ENCODE results near the gene STARD7. TPM values are rescaled to one million over a fixed set of nuclear protein-coding genes. Genes with fewer than 3 reads are reported as not detected.

Gene STARD7
- polyA plus RNA-seq, 2 of the 4 experiments (the other 2 are of a cell fraction): 101 to 136 TPM

- ATAC-seq (no peak), DNase-seq (ENCODE audit: low read depth in 1 of 2, low spot score in 1 of 2) (no peak), FAIRE-seq (no peak)
- Histone ChIP-seq H3K4me1 (no peaks in the 10 kb centered on the region), H3K9me3 (no peaks in the 10 kb centered on the region), H3K27ac (no peak overlapping the region), H3K4me3 (no peak overlapping the region), H3K4me2 (no peak overlapping the region)
- 55% methylated on average over 6 of the region's 6 CpGs for WGBS (ENCODE audit: missing lambda C conversion rate)
- ChIA-PET POLR2A (no interaction called here), CTCF (interaction anchor here (0.8 to 4.1 kb wide), 13 partner anchors 11 to 334 kb away, joined by 3 to 57 read pairs (median 13); partner anchors contain the start of genes ADRA2B and ASTL)
- TF ChIP-seq CBX8 (IDR thresholded peaks at IDR 0.05): no peak
- no peak for TF ChIP-seq CEBPB (IDR thresholded peaks at IDR 0.05)
- no peak for TF ChIP-seq HOXA7 (CRISPR knock-in tag; IDR thresholded peaks at IDR 0.05)
- no peak for TF ChIP-seq BCL3 (IDR thresholded peaks at IDR 0.05)
- no peak for TF ChIP-seq MAFK (IDR thresholded peaks at IDR 0.05; ENCODE audit: partially characterized antibody)
- no peak for TF ChIP-seq POLR2A (IDR thresholded peaks at IDR 0.05; ENCODE audit: low read length)
- no peak for TF ChIP-seq FOXS1 (CRISPR knock-in tag; IDR thresholded peaks at IDR 0.05)
- no peak for TF ChIP-seq JUN (IDR thresholded peaks at IDR 0.05)
- TF ChIP-seq NPAS2 (CRISPR knock-in tag; IDR thresholded peaks at IDR 0.05; ENCODE audit: borderline replicate concordance): no peak
Observed at GRCh38 chr2:96175951-96176350, 32.7 kb downstream of the STARD7 start.

- Histone ChIP-seq H3K4me2 (no peak overlapping the region), H3K4me1 (no peaks in the 10 kb centered on the region), H3K27ac (no peak overlapping the region), H3K9me3 (0 out of 3 replicates have a peak, but pooled peaks cover 4% of the 10 kb centered on the region), H3K4me3 (no peak overlapping the region)
- 33% methylated on average over 8 of the region's 8 CpGs for WGBS (ENCODE audit: missing lambda C conversion rate)
- ATAC-seq: peak; percentile 97 to 99
- TF ChIP-seq EHMT2 (IDR thresholded peaks at IDR 0.05; ENCODE audit: low read depth): no peak
- peak; percentile 92 for TF ChIP-seq SMC3 (IDR thresholded peaks at IDR 0.05)
- no peak for TF ChIP-seq CHD4 (IDR thresholded peaks at IDR 0.05; ENCODE audit: borderline replicate concordance)
- TF ChIP-seq CHD2 (IDR thresholded peaks at IDR 0.05; ENCODE audit: low read length, partially characterized antibody): no peak
- TF ChIP-seq PHF8 (IDR thresholded peaks at IDR 0.05; ENCODE audit: borderline replicate concordance, low read depth): no peak
- no peak for TF ChIP-seq GATA3 (IDR thresholded peaks at IDR 0.05; ENCODE audit: borderline replicate concordance)
- TF ChIP-seq CTCF (IDR thresholded peaks at IDR 0.05): peak; percentile 83
- TF ChIP-seq RCOR1 (IDR thresholded peaks at IDR 0.05; ENCODE audit: low read depth, low read length): no peak
- TF ChIP-seq POLR2AphosphoS2 (conservative IDR thresholded peaks at IDR 0.05; ENCODE audit: low read length): no peak
- peak; percentile 86 to 88 for TF ChIP-seq RAD21 (conservative IDR thresholded peaks at IDR 0.05 in 1 of 2, IDR thresholded peaks at IDR 0.05 in 1 of 2)
- TF ChIP-seq MAX (IDR thresholded peaks at IDR 0.05): no peak
- no peak for TF ChIP-seq RNF2 (IDR thresholded peaks at IDR 0.05; ENCODE audit: borderline replicate concordance, low read depth)
- CTCF ChIA-PET: interaction anchor here (0.6 to 4.1 kb wide), 42 partner anchors 8 to 335 kb away, joined by 3 to 57 read pairs (median 5); partner anchors contain the start of genes ADRA2B, ANKRD36C and ASTL
- FAIRE-seq: no peak
- POLR2A ChIA-PET: interaction anchor here (0.7 kb wide), 1 partner anchor 182 kb away, joined by 3 read pairs; no protein-coding TSS in a partner anchor
- peak; percentile 72 to 75 for DNase-seq (ENCODE audit: low read depth in 1 of 2, low spot score in 1 of 2)
Observed at GRCh38 chr2:96174251-96175144, 34.1 kb downstream of the STARD7 start.

All from A549 (cell line).